ENCODE results near the gene TRIP12.
"Not testable (repeated sequence)": the region's sequence is repeated elsewhere in the genome, so short reads cannot be mapped to it uniquely, and the experiment has no call there.

TRIP12 gene

GRCh38 chr2:229856413-229856812 lies 65.4 kb downstream of the TRIP12 start:
- H3K4me1 ChIP-seq (ENCODE audit: control extremely low read depth in 1 of 4, control insufficient read depth in 4 of 4, insufficient read depth in 4 of 4, low read length in 3 of 4): peaks cover 0 to 9% (median 6%) of the 10 kb centered on the region in 4 experiments
- no peaks in the 10 kb centered on the region for H3K9me3 ChIP-seq (ENCODE audit: control extremely low read depth in 1 of 5, control insufficient read depth in 4 of 5, insufficient read depth in 2 of 5, low read depth in 1 of 5, low read length in 4 of 5)
- no peaks in the 10 kb centered on the region for H3K27me3 ChIP-seq (replicated peaks in 2 of 5; ENCODE audit: control insufficient read depth in 4 of 5, insufficient read depth in 5 of 5, low read length in 4 of 5)
- ChIA-PET POLR2A (interaction anchor here (0.6 kb wide), 1 partner anchor 19 kb away, joined by 5 read pairs; no protein-coding TSS in a partner anchor), CTCF (interaction anchor here (0.9 to 1.6 kb wide), 3 partner anchors 11 to 55 kb away, joined by 3 to 7 read pairs (median 5); no protein-coding TSS in a partner anchor)
- no peak overlapping the region for H3K4me3 ChIP-seq (ENCODE audit: control insufficient read depth in 1 of 7, extremely low read depth in 1 of 7, insufficient read depth in 4 of 7, low read depth in 2 of 7, low read length in 6 of 7)
- peak overlapping the region in 1 of 2 experiments; percentile 25 for H3K27ac ChIP-seq (ENCODE audit: insufficient read depth in 1 of 2, low read depth in 1 of 2, low read length in 2 of 2, poor library complexity in 1 of 2, severe bottlenecking in 2 of 2)
- DNase-seq: peak in 2 of 3 donors; percentile 41 to 45
- peaks cover 10 to 31% (median 23%) of the 10 kb centered on the region in 4 experiments for H3K36me3 ChIP-seq (ENCODE audit: control insufficient read depth in 4 of 4, insufficient read depth in 4 of 4, low read length in 3 of 4)

- ChIA-PET CTCF (no interaction called here), POLR2A (no interaction called here)
- no peak overlapping the region for H3K27ac ChIP-seq (ENCODE audit: insufficient read depth in 1 of 2, low read depth in 1 of 2, low read length in 2 of 2, poor library complexity in 1 of 2, severe bottlenecking in 2 of 2)
- WGBS (ENCODE audit: insufficient coverage): 100% methylated on average over 3 of the region's 5 CpGs
- H3K4me1 ChIP-seq (ENCODE audit: control extremely low read depth in 1 of 4, control insufficient read depth in 4 of 4, insufficient read depth in 4 of 4, low read length in 3 of 4): peaks cover 0 to 9% (median 6%) of the 10 kb centered on the region in 4 experiments
- no peaks in the 10 kb centered on the region for H3K9me3 ChIP-seq (ENCODE audit: control extremely low read depth in 1 of 5, control insufficient read depth in 4 of 5, insufficient read depth in 2 of 5, low read depth in 1 of 5, low read length in 4 of 5)
- DNase-seq: no peak
- H3K36me3 ChIP-seq (ENCODE audit: control insufficient read depth in 4 of 4, insufficient read depth in 4 of 4, low read length in 3 of 4): peaks cover 10 to 43% (median 27%) of the 10 kb centered on the region in 4 experiments
- H3K4me3 ChIP-seq (ENCODE audit: control insufficient read depth in 1 of 7, extremely low read depth in 1 of 7, insufficient read depth in 4 of 7, low read depth in 2 of 7, low read length in 6 of 7): no peak overlapping the region
- H3K27me3 ChIP-seq (replicated peaks in 2 of 5; ENCODE audit: control insufficient read depth in 4 of 5, insufficient read depth in 5 of 5, low read length in 4 of 5): no peaks in the 10 kb centered on the region
Observed at GRCh38 chr2:229855116-229855515, 66.7 kb downstream of the TRIP12 start.

GRCh38 chr2:229852565-229852964 lies 69.2 kb downstream of the TRIP12 start:
- no peaks in the 10 kb centered on the region for H3K9me3 ChIP-seq (ENCODE audit: control extremely low read depth in 1 of 5, control insufficient read depth in 4 of 5, insufficient read depth in 2 of 5, low read depth in 1 of 5, low read length in 4 of 5)
- H3K27me3 ChIP-seq (replicated peaks in 2 of 5; ENCODE audit: control insufficient read depth in 4 of 5, insufficient read depth in 5 of 5, low read length in 4 of 5): no peaks in the 10 kb centered on the region
- WGBS (ENCODE audit: insufficient coverage): no CpG with 5 or more reads among the region's 3 CpGs
- peaks cover 0 to 9% (median 6%) of the 10 kb centered on the region in 4 experiments for H3K4me1 ChIP-seq (ENCODE audit: control extremely low read depth in 1 of 4, control insufficient read depth in 4 of 4, insufficient read depth in 4 of 4, low read length in 3 of 4)
- peaks cover 7 to 39% (median 20%) of the 10 kb centered on the region in 4 experiments for H3K36me3 ChIP-seq (ENCODE audit: control insufficient read depth in 4 of 4, insufficient read depth in 4 of 4, low read length in 3 of 4)
- H3K27ac ChIP-seq (ENCODE audit: insufficient read depth in 1 of 2, low read depth in 1 of 2, low read length in 2 of 2, poor library complexity in 1 of 2, severe bottlenecking in 2 of 2): no peak overlapping the region
- peak; percentile 9 to 60 (median 45) for DNase-seq
- peak overlapping the region in 1 of 7 experiments; percentile 7 for H3K4me3 ChIP-seq (ENCODE audit: control insufficient read depth in 1 of 7, extremely low read depth in 1 of 7, insufficient read depth in 4 of 7, low read depth in 2 of 7, low read length in 6 of 7)
- ChIA-PET POLR2A (no interaction called here), CTCF (interaction anchor here (0.7 to 1.9 kb wide), 4 partner anchors 17 to 71 kb away, joined by 3 to 4 read pairs (median 4); no protein-coding TSS in a partner anchor)

GRCh38 chr2:229851870-229852269 lies 69.9 kb downstream of the TRIP12 start:
- Histone ChIP-seq H3K4me3 (ENCODE audit: control insufficient read depth in 1 of 7, extremely low read depth in 1 of 7, insufficient read depth in 4 of 7, low read depth in 2 of 7, low read length in 6 of 7) (peak overlapping the region in 1 of 7 experiments; percentile 33), H3K9me3 (ENCODE audit: control extremely low read depth in 1 of 5, control insufficient read depth in 4 of 5, insufficient read depth in 2 of 5, low read depth in 1 of 5, low read length in 4 of 5) (no peaks in the 10 kb centered on the region), H3K4me1 (ENCODE audit: control extremely low read depth in 1 of 4, control insufficient read depth in 4 of 4, insufficient read depth in 4 of 4, low read length in 3 of 4) (peaks cover 0 to 9% (median 6%) of the 10 kb centered on the region in 4 experiments), H3K27ac (ENCODE audit: insufficient read depth in 1 of 2, low read depth in 1 of 2, low read length in 2 of 2, poor library complexity in 1 of 2, severe bottlenecking in 2 of 2) (no peak overlapping the region), H3K27me3 (replicated peaks in 2 of 5; ENCODE audit: control insufficient read depth in 4 of 5, insufficient read depth in 5 of 5, low read length in 4 of 5) (no peaks in the 10 kb centered on the region), H3K36me3 (ENCODE audit: control insufficient read depth in 4 of 4, insufficient read depth in 4 of 4, low read length in 3 of 4) (peaks cover 7 to 43% (median 21%) of the 10 kb centered on the region in 4 experiments)
- WGBS (ENCODE audit: insufficient coverage): 70% methylated on average over 4 of the region's 5 CpGs
- POLR2A ChIA-PET: no interaction called here
- CTCF ChIA-PET: interaction anchor here (0.7 to 1.9 kb wide), 5 partner anchors 18 to 71 kb away, joined by 3 to 4 read pairs (median 4); no protein-coding TSS in a partner anchor
- DNase-seq: peak; percentile 17 to 35 (median 27)

GRCh38 chr2:229850355-229851275 lies 71.2 kb downstream of the TRIP12 start:
- POLR2A ChIA-PET; DNase-seq; H3K4me1 ChIP-seq (ENCODE audit: control extremely low read depth in 1 of 4, control insufficient read depth in 4 of 4, insufficient read depth in 4 of 4, low read length in 3 of 4); H3K4me3 ChIP-seq (ENCODE audit: control insufficient read depth in 1 of 7, extremely low read depth in 1 of 7, insufficient read depth in 4 of 7, low read depth in 2 of 7, low read length in 6 of 7); H3K27ac ChIP-seq (ENCODE audit: insufficient read depth in 1 of 2, low read depth in 1 of 2, low read length in 2 of 2, poor library complexity in 1 of 2, severe bottlenecking in 2 of 2); H3K9me3 ChIP-seq (ENCODE audit: control extremely low read depth in 1 of 5, control insufficient read depth in 4 of 5, insufficient read depth in 2 of 5, low read depth in 1 of 5, low read length in 4 of 5); H3K27me3 ChIP-seq (replicated peaks in 2 of 5; ENCODE audit: control insufficient read depth in 4 of 5, insufficient read depth in 5 of 5, low read length in 4 of 5): not testable (repeated sequence)
- WGBS (ENCODE audit: insufficient coverage): 98% methylated on average over 39 of the region's 44 CpGs
- peaks cover 7 to 40% (median 19%) of the 10 kb centered on the region in 4 experiments for H3K36me3 ChIP-seq (ENCODE audit: control insufficient read depth in 4 of 4, insufficient read depth in 4 of 4, low read length in 3 of 4)
- CTCF ChIA-PET: interaction anchor here (1.1 to 1.4 kb wide), 3 partner anchors 10 to 23 kb away, joined by 3 to 8 read pairs (median 3); no protein-coding TSS in a partner anchor

- 97% methylated on average over 3 of the region's 3 CpGs for WGBS (ENCODE audit: insufficient coverage)
- POLR2A ChIA-PET: no interaction called here
Observed at GRCh38 chr2:229849073-229849472, 72.7 kb downstream of the TRIP12 start.

GRCh38 chr2:229843613-229844012 lies 78.2 kb downstream of the TRIP12 start:
- ChIA-PET POLR2A (no interaction called here), CTCF (interaction anchor here (1.0 kb wide), 2 partner anchors 14 to 67 kb away, joined by 3 read pairs; no protein-coding TSS in a partner anchor)
- no peak for DNase-seq
- H3K4me1 ChIP-seq (ENCODE audit: control extremely low read depth in 1 of 4, control insufficient read depth in 4 of 4, insufficient read depth in 4 of 4, low read length in 3 of 4): no peaks in the 10 kb centered on the region
- whole genome bisulfite sequencing (ENCODE audit: insufficient coverage): no CpG with 5 or more reads among the region's 4 CpGs
- peaks cover 4 to 47% (median 15%) of the 10 kb centered on the region in 4 experiments for H3K36me3 ChIP-seq (ENCODE audit: control insufficient read depth in 4 of 4, insufficient read depth in 4 of 4, low read length in 3 of 4)
- H3K9me3 ChIP-seq (ENCODE audit: control extremely low read depth in 1 of 5, control insufficient read depth in 4 of 5, insufficient read depth in 2 of 5, low read depth in 1 of 5, low read length in 4 of 5): no peaks in the 10 kb centered on the region
- no peak overlapping the region for H3K4me3 ChIP-seq (ENCODE audit: control insufficient read depth in 1 of 7, extremely low read depth in 1 of 7, insufficient read depth in 4 of 7, low read depth in 2 of 7, low read length in 6 of 7)
- no peaks in the 10 kb centered on the region for H3K27me3 ChIP-seq (replicated peaks in 2 of 5; ENCODE audit: control insufficient read depth in 4 of 5, insufficient read depth in 5 of 5, low read length in 4 of 5)
- no peak overlapping the region for H3K27ac ChIP-seq (ENCODE audit: insufficient read depth in 1 of 2, low read depth in 1 of 2, low read length in 2 of 2, poor library complexity in 1 of 2, severe bottlenecking in 2 of 2)

More at GRCh38 chr2:229849073-229849472, 72.7 kb downstream of the TRIP12 start:
- H3K4me3 ChIP-seq (ENCODE audit: control insufficient read depth in 1 of 7, extremely low read depth in 1 of 7, insufficient read depth in 4 of 7, low read depth in 2 of 7, low read length in 6 of 7): no peak overlapping the region
- no peak for DNase-seq
- H3K4me1 ChIP-seq (ENCODE audit: control extremely low read depth in 1 of 4, control insufficient read depth in 4 of 4, insufficient read depth in 4 of 4, low read length in 3 of 4): peaks cover 0 to 9% (median 3%) of the 10 kb centered on the region in 4 experiments
- H3K36me3 ChIP-seq (ENCODE audit: control insufficient read depth in 4 of 4, insufficient read depth in 4 of 4, low read length in 3 of 4): peaks cover 2 to 43% (median 13%) of the 10 kb centered on the region in 4 experiments
- CTCF ChIA-PET: no interaction called here
- H3K27ac ChIP-seq (ENCODE audit: insufficient read depth in 1 of 2, low read depth in 1 of 2, low read length in 2 of 2, poor library complexity in 1 of 2, severe bottlenecking in 2 of 2): no peak overlapping the region
- no peaks in the 10 kb centered on the region for H3K9me3 ChIP-seq (ENCODE audit: control extremely low read depth in 1 of 5, control insufficient read depth in 4 of 5, insufficient read depth in 2 of 5, low read depth in 1 of 5, low read length in 4 of 5)
- no peaks in the 10 kb centered on the region for H3K27me3 ChIP-seq (replicated peaks in 2 of 5; ENCODE audit: control insufficient read depth in 4 of 5, insufficient read depth in 5 of 5, low read length in 4 of 5)

Measured in common myeloid progenitor, CD34-positive (primary cell).